Activated effector memory CD4-positive, alpha-beta T cell treated with Interleukin-2 at 50 U/mL for 16 hours (primary cell): ENCODE measurements around the gene MXI1.
"Not testable (repeated sequence)": the region's sequence is repeated elsewhere in the genome, so short reads cannot be mapped to it uniquely, and the experiment has no call there.

Source experiments
- DNase-seq: peaks from one replicate; pipeline ENCODE4 v3.0.0-alpha.2; 2020

Gene MXI1

DNA sequence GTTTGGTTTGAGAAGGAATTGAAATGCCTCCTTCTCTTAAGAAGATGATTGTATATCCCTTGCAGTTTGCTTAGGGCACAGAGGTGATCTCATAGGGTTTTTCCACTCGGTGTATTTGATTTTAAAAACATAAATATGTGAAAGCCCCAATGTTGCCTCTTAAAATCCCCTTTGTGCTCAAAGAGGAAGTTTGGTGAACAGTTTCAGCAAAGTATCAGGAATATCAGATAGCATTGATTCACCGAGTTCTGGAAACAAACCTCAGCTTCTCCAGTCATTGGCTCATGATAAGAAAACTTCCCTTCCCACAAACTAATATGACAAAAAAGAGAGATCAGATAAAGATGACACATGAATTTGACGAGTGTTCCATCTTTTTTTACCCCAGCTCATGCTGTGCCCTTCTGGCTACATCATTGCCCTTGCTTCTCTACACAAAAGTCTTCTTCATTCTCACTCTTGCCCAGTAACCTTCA, 117.4 kb downstream of the MXI1 start:
- DNase-seq: no peak

DNA sequence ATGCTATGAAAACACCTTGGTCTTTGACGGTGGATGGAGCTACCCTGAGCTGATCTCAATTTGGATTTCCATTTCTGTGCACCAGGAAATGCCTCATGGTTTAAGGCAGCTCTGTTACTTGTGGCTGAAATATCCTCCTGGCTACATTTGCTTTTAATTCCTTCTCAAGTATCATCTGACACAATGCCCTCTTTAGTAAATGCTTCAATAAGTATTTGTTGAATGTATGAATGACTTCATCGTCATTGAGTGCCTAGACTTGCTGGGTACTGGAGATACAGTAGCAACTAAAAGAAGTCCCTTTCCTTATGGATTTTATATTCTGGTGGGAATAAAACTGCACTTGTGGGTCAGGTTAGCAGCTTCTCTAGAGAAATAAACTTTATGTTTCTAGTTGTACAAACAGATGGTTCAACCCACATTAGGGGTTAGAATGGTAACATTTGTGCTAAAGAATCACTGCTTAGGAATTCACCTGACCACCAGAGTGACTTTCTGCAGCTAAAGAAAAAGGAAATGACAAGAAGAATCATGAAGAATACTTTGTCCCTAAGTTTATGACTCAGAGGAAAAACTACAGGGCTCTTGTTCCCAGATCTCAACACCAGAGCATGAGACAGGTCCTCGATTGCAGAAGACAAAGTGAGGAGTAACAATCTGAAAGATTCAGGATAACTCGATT, 119.1 kb downstream of the MXI1 start:
- no peak for DNase-seq

DNA sequence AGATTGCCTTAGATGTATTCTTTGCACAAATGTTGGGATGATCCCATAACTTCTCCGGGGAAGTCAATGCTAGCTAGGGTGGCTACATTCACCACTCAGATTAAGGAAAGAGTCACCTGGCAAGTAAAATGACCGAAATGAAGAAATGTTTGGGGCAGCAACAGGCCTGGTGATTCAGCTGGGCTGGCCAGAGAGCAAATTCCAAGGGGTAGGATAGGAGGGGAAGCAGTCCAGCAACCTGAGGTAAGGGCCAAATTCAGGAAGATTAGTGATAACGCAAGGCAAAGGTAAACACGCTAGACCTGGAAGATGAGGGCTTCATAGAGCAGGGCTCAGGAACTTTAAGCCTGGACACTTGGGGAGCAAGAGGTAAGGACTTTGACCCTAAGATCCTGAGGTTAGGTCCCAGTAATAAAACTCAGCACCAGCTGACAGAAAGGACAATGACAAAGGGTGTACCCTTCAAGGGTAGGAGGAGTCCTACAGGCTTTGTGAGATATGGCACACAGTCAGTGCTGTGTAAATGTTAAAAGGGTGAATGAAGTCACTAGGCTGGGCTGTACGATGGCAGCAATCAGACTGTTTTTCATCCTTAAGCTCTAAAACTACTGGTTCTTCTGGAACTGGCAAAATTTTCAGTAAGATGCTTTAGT, 120.0 kb downstream of the MXI1 start:
- no peak for DNase-seq

DNA sequence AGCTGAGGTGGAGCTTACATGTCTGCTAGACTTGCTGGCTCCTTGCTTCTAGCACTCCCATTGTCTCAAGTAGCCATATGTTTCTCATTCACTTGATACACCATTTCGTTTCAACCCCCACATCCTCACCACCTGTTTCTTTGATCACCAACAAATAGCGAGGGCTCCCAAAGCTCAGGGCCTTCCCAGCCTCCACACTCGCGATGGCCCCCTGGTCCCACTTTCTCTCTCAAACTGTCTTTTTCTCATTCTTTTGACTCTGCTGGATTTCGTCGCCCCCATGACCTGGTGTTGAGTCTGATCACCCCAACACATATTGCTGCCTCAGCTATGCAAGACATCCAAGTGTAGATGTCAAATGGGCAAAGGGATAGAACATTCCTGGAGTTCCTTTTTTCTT, 123.3 kb downstream of the MXI1 start:
- no peak for DNase-seq

DNA sequence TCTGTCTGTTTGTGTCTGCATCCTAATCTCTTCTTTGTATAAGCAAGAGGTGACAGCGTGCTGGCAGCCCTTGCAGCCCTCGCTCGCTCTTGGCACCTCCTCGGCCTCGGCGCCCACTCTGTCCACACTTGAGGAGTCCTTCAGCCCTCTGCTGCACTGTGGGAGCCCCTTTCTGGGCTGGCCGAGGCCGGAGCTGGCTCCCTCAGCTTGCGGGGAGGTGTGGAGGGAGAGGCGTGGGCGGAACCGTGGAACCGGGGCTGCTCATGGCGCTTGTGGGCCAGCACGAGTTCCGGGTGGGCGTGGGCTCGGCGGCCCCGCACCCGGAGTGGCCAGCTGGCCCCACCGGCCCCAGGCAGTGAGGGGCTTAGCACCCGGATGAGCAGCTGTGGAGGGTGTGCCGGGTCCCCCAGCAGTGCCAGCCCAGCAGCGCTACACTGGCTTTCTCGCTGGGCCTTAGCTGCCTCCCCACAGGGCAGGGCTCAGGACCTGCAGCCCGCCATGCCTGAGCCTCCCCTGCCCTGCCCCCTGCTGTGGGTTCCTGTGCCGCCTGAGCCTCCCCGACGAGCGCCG, 123.9 kb downstream of the MXI1 start:
- DNase-seq: not testable (repeated sequence)

DNA sequence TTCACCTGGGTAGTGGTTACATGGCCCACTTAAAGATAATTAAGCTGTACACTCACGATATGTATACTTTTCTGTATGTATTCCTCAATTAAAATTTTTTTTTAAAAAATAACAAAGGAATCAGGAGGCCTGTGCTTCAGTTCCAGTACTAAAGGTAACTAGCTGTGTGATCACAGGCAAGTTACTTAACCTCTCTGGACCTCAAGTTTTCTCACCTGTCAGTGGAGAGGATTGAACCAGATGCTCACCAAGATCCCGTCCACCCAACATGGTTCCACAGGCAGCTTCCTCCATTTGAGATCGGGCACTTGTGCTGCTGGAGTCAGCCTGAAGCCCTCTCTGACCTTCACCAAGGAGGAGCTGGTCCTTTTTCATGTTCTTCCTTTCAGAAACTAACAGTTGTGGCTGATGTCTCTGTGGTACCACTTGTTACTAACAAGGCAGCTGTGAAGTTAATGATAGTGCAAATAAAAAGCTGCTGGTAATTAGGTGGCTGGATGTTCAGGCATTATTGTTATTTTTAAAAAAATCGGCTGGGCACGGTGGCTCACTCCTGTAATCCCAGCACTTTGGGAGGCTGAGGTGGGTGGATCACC, 126.8 kb downstream of the MXI1 start:
- DNase-seq: no peak

DNA sequence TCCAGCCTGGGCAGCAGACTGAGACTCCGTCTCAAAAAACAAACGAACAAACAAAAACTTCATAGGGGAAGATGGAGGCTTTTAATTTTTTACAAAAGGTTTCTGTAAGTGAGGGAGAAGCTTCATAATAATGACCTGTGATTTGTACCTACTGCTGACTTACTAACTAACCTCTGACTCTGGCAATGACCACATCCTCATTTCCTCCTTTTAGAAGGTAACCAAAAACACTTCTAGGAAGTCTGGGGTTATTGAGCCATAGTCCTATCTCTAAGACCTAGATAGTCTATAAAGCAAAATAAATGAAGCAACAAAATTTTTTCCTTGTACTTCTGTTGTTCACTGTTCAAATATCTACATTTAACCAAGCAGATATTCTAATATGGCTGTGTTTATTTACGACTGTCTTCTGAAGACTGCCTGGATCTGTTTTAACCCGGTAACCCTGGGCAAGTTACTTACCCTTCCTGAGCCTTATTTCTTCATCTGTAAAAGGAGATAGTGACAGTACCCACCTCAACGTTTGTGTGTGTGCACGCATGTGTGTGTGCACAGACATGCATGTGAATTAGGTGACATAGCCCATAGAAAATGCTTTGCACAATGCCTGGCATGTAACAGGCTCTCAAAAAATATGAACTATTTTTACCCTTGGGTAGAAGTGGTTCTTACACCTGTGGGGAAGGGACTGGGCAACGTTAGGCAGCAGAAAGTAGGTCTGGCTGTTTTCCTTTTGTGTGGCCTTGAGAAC, 128.1 kb downstream of the MXI1 start:
- DNase-seq: no peak

DNA sequence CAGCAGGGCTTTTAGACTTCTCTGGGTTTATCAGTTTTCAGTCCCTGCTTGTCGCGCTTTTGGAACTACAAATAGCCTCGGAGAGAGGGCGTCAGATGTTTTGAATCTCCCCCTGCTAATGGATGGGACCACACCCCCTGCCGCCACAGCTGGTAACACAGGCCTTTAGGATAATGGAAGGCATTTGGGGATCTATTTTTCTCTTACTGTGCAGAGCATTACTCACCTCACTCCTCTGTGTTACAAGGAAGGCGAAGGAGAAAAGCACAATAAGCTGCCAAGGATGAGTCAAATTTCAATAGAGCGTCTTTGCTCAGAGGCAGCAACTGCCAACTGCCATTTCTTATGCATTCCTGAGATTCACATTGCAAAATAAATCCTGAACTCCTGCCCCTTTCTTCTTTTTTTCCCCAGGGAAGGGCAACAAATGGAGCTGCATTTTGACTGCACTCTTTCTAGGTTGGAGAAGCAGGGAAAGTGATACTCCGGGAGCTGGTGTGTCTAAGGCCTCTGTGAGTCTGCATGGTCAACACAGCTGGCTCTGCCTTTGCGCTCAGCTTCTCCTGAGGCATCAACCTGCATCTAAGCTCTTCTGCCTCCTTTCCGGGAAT, 128.8 kb downstream of the MXI1 start:
- DNase-seq: no peak
